ENCODE results near the gene SMC6.

SMC6 gene

GRCh38 chr2:17646838-17647701 lies 106.5 kb downstream of the SMC6 start:
- DNase-seq = peak; percentile 13

DNA sequence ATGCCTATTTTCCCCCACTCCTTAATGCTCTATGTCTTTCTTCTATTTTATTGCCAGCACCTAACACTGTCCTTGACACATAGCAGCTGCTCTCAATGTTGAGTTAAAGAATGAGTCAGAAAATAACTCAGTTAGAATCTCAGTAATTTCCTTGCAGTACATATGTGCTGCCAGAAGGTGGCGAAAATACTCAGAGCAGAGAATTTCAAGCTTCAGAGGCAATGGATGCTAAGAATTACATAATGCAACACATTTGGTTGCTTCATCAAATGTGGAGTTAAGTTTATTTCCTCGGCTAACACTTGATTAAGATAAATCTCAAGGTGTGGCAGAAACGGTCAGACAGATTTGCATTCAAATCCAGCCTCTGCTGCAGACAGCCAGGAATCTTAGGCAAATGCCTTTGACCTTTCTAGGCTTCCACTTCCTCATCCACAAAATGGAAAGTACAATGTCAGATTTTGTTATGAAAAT lies 107.5 kb downstream of the SMC6 start:
- peak; percentile 31 for DNase-seq

- DNase-seq = no peak
These were observed 108.5 kb downstream of the SMC6 start for GRCh38 chr2:17644997-17645720.

GRCh38 chr2:17643031-17643615 lies 110.5 kb downstream of the SMC6 start:
- no peak for DNase-seq

- DNase-seq = no peak
These were observed 113.2 kb downstream of the SMC6 start for GRCh38 chr2:17640406-17640805.

- DNase-seq = no peak
These were observed 115.3 kb downstream of the SMC6 start for GRCh38 chr2:17638196-17638743.

GRCh38 chr2:17637131-17637906 lies 116.3 kb downstream of the SMC6 start:
- no peak for DNase-seq

DNA sequence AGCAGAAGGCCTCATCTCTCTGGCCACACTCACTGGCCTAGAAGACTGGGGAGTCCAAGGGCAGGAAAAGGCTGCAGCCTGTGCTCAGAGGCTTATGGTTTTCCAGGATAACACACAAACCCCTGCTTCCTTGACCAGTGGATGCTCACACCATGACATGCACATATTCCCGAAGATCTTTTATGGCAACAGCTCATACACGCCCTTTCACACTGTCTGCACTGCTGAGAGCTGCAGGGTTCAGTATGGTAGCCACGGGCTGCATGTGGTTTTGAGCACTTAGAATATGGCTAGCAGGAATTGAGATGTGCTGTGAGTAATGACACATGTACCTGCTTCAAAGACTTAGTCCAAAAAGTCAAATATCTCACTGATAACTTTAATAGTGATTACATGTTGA lies 117.4 kb downstream of the SMC6 start:
- DNase-seq = no peak

DNA sequence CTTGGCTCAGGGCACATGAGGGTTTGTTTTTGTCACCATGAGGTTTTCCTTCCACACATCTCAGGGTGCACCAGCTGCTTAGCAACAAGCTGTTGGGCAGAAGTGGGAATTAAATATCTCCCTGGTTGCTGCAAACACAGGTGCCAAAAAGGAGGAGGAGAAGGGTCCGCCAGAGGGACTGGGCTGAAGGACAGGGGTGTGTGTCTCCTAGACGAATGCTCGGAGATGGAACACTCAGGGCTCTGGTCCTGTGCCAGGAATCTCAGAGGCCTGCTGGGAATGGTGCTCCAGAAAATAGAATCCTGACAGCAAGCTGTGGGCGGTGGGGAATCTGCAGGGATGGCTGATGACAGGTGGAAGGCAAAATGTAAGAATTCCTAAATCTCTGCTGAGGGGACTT lies 118.6 kb downstream of the SMC6 start:
- DNase-seq = no peak

DNA sequence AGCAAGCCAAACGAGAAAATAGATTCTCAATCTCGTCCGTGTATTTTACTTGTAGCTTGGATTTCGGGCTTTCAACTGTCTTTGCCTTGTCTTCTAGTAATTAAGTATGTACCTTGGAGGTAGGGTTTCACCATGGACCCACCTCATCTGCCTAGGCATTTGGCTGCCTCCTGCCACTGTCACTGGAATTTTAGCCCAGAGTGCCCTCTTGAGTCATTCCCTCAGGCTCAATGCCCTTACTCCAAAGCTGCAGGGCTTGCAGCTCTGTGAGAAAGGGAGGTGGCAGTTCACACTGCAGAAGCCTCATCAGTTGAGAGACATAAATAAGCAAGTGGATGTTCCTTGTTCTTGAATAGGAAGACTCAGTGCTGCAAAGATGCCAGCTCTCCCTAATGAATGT lies 123.5 kb downstream of the SMC6 start:
- no peak for DNase-seq

DNA sequence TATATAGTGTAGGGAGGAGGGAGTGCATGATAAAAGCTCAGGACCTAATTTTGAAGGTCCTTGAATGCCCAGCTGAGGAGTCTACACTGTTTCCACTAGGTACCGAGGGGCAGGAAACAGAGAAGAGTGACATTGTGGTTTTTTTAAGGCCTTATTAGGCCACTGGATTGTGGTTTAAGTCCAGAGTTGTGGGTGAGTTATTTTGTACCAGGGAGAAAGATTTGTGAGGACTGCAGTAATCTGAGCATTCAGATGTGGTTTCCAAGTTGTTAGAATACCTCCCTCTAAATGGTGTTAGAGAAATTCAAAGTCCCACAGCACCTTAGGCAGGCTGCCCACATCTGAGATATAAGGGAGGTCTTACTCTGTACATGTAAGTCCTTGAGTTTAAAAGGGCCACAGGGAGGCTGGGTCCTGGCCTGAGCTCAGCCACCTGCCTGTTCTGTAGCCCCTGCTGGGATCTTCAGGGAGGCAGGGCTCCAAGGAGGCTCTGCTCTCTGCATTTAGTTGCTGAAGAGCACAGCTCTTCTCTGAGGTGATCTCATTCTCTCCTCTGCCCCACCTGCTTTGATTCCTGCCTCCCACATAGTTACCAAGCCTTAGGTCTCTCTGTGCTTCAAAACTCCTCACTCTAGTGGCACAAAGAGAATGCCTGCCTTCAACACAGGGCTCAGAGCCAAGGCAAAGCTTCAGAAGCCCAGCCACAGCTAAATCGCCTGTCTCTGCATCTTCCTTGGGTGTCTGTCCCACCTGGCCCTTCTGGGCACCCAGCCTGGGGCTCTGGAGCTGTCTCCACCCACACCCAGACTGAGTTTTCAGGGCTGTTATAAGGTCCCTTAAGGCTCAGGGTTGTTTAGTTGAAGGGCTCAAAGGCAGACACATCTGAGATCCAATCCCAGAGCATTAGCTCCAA lies 125.0 kb downstream of the SMC6 start:
- DNase-seq = no peak

DNA sequence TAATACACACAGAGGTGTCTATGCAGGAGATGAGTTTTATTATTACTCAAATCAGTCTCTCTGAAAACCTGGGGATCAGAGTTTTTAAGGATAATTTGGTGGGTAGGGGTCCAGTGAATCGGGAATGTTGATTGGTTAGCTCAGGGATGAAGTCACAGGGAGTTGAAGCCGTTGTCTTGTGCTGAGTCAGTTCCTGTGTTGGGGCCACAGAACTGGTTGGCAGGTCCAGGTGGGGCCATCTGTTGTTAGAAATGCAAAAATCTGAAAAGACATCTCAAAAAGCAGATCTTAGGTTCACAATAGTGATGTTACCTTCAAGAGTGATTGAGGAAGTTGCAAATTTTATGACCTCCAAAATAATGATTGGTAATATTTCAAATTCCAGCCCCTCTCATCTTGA lies 126.2 kb downstream of the SMC6 start:
- DNase-seq = no peak

DNA sequence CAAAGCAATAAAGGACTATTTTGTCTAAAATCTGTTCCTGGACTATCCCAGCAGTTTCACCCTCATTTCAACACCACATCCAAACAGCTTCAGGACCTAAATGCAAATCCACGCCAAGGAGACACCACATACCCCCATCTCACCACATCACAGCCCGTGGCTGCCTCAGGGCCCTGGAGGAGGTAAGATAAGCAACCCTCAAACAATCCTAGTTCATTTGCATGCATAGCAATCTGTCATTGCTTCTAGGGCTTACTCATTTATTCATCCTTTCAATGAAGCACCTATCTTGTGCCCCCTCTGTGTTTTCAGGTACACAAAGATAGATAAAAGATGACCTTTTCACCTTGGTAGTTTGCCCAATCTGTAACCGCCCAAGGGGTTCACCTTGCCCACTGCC lies 126.6 kb downstream of the SMC6 start:
- DNase-seq = no peak

DNA sequence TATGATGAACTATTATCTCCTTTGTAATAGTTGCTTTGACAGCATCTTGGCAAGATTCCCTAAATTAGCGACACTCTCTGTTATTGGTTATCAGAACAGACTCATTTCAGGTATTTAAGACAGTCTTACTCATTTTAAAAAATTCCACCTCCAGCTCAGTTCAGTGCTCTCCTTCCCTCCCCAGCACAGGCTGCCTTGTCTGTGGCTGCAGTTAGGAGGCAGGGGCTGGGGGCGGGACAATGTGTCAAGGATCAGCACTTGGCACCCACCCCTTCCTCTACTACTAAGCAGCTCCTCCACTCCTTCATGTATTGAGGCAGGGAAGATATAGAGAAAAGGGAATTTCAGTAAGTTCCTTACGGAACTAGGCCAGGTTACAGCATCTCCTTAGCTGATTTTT lies 128.2 kb downstream of the SMC6 start:
- DNase-seq = no peak

- DNase-seq = no peak
These were observed 131.8 kb downstream of the SMC6 start for GRCh38 chr2:17621781-17622180.

DNA sequence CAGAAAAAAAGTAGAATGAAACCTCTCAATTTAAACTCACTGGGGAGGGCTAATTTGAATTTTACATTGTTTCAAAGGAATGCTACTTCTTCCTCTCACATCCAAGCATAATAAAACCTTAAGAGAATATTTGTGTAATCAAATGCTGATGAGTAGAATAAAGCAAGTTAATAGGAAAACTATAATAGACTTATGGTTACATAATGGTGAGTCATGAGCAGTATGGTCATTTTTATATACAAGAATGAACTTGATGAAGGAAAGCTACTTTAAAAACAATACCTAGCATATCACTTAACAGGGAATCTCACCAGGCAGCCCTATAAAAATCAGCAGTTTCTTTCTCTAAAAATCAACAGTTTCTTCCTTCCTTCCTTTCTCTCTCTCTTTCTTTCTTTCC lies 132.8 kb downstream of the SMC6 start:
- DNase-seq = no peak

DNA sequence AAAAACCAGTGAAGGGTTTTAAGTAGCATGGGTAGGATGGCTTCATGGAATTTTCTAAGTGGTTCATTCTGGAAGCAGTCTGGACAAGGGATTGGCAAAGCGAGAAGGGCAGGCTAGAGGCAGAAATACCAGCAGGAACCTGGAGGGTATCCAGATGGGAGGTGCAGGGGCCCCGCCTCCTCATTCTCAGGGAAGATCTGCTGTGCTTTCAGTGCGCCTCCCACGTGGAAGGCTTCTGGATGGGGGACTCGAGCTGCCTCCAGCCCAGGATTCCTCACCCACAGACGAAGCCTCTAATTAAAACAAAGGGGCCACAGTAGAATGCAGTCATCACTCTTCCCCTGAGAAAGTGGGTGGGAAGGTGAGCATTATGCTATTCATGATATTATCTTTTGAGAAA lies 133.3 kb downstream of the SMC6 start:
- DNase-seq = no peak

- no peak for DNase-seq
These were observed 135.7 kb downstream of the SMC6 start for GRCh38 chr2:17617955-17618354.

GRCh38 chr2:17617516-17617915 lies 136.1 kb downstream of the SMC6 start:
- DNase-seq = no peak

DNA sequence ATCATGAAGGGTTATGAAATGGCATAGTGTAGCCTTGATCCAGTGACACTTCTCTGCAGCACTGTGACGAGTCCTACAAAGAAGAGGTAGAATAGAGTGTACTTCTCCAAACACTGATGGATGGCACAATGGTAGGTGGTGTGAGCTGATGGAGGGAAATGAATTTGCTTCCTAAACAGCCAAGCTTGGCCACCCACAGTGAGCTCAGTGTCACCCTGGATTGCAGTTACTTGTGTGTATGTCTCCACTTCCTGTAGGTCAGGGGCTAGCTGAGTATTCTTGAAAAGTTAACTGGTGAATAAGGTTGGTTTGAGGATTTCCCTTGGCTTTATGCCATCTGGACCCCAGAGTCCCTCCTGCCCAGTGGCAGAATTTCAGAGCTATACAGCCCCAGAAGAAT lies 137.2 kb downstream of the SMC6 start:
- no peak for DNase-seq

GRCh38 chr2:17615728-17616351 lies 137.8 kb downstream of the SMC6 start:
- no peak for DNase-seq
